Measurements from ENCODE around the gene SETD4. TPM values are rescaled to one million over a fixed set of nuclear protein-coding genes. Genes with fewer than 3 reads are reported as not detected.

Gene SETD4
- total RNA-seq, 4 donors from 2014 or later = 27.6 to 41.1 (median 31.1) TPM

- WGBS, 2 donors = 61 to 80% methylated on average over 5 of the region's 5 CpGs
- Histone ChIP-seq H3K27ac (no peak overlapping the region), H3K4me1 (no peaks in the 10 kb centered on the region), H3K9me3 (no peaks in the 10 kb centered on the region), H3K27me3 (no peaks in the 10 kb centered on the region), H3K4me3 (no peak overlapping the region), H3K36me3 (no peaks in the 10 kb centered on the region)
- no peak for TF ChIP-seq POLR2A (IDR thresholded peaks at IDR 0.05)
- TF ChIP-seq EP300 (IDR thresholded peaks at IDR 0.05) = no peak
- TF ChIP-seq CTCF (IDR thresholded peaks at IDR 0.05) = no peak
- no peak for DNase-seq (ENCODE audit: low spot score in 2 of 2)
Observed at GRCh38 chr21:36015045-36015444, 45.3 kb downstream of the SETD4 start.

- Histone ChIP-seq H3K9me3 (no peaks in the 10 kb centered on the region), H3K27ac (no peak overlapping the region), H3K4me1 (no peaks in the 10 kb centered on the region), H3K4me3 (no peak overlapping the region), H3K36me3 (no peaks in the 10 kb centered on the region), H3K27me3 (no peaks in the 10 kb centered on the region)
- 39 to 43% methylated on average over 2 of the region's 2 CpGs for WGBS, 2 donors
- DNase-seq (ENCODE audit: low spot score in 2 of 2) = no peak
- no peak for TF ChIP-seq EP300 (IDR thresholded peaks at IDR 0.05)
- TF ChIP-seq POLR2A (IDR thresholded peaks at IDR 0.05) = no peak
- TF ChIP-seq CTCF (IDR thresholded peaks at IDR 0.05) = no peak
Observed at GRCh38 chr21:36010801-36011200, 49.5 kb downstream of the SETD4 start.

GRCh38 chr21:36008505-36008904, 51.8 kb downstream of the SETD4 start:
- no peaks in the 10 kb centered on the region for H3K4me1 ChIP-seq
- H3K27ac ChIP-seq = no peak overlapping the region
- WGBS, 2 donors = 96 to 97% methylated on average over 2 of the region's 2 CpGs
- H3K36me3 ChIP-seq = no peaks in the 10 kb centered on the region
- TF ChIP-seq POLR2A (IDR thresholded peaks at IDR 0.05) = no peak
- no peak for TF ChIP-seq EP300 (IDR thresholded peaks at IDR 0.05)
- TF ChIP-seq CTCF (IDR thresholded peaks at IDR 0.05) = no peak
- no peak overlapping the region for H3K4me3 ChIP-seq
- H3K9me3 ChIP-seq = peaks cover 0 to under 1% (median 0%) of the 10 kb centered on the region in 4 donors
- no peaks in the 10 kb centered on the region for H3K27me3 ChIP-seq
- DNase-seq (ENCODE audit: low spot score in 2 of 2) = no peak

- H3K4me1 ChIP-seq = no peaks in the 10 kb centered on the region
- H3K9me3 ChIP-seq = peaks cover 0 to 2% (median 0%) of the 10 kb centered on the region in 4 donors
- 89 to 91% methylated on average over 5 of the region's 5 CpGs for WGBS, 2 donors
- no peaks in the 10 kb centered on the region for H3K36me3 ChIP-seq
- TF ChIP-seq POLR2A (IDR thresholded peaks at IDR 0.05) (no peak), EP300 (IDR thresholded peaks at IDR 0.05) (no peak)
- no peaks in the 10 kb centered on the region for H3K27me3 ChIP-seq
- no peak overlapping the region for H3K27ac ChIP-seq
- H3K4me3 ChIP-seq = no peak overlapping the region
- no peak for DNase-seq (ENCODE audit: low spot score in 2 of 2)
Observed at GRCh38 chr21:36005879-36006400, 54.4 kb downstream of the SETD4 start.

- DNase-seq (ENCODE audit: low spot score in 2 of 2) = no peak
- Histone ChIP-seq H3K36me3 (no peaks in the 10 kb centered on the region), H3K27ac (no peak overlapping the region), H3K27me3 (no peaks in the 10 kb centered on the region), H3K4me1 (no peaks in the 10 kb centered on the region), H3K4me3 (no peak overlapping the region), H3K9me3 (peaks cover 0 to 2% (median 0%) of the 10 kb centered on the region in 4 donors)
- WGBS, 2 donors = 65 to 79% methylated on average over 17 of the region's 17 CpGs
- TF ChIP-seq EP300 (IDR thresholded peaks at IDR 0.05) (no peak), CTCF (IDR thresholded peaks at IDR 0.05) (no peak), POLR2A (IDR thresholded peaks at IDR 0.05) (no peak)
Observed at GRCh38 chr21:36005018-36005417, 55.3 kb downstream of the SETD4 start.

GRCh38 chr21:36004441-36004840, 55.9 kb downstream of the SETD4 start:
- peaks cover 0 to 2% (median 0%) of the 10 kb centered on the region in 4 donors for H3K9me3 ChIP-seq
- H3K27me3 ChIP-seq = no peaks in the 10 kb centered on the region
- no peaks in the 10 kb centered on the region for H3K36me3 ChIP-seq
- H3K4me3 ChIP-seq = no peak overlapping the region
- no peak overlapping the region for H3K27ac ChIP-seq
- WGBS, 2 donors = 71 to 89% methylated on average over 5 of the region's 13 CpGs
- DNase-seq (ENCODE audit: low spot score in 2 of 2) = no peak
- no peak for TF ChIP-seq CTCF (IDR thresholded peaks at IDR 0.05)
- TF ChIP-seq EP300 (IDR thresholded peaks at IDR 0.05) = no peak
- no peaks in the 10 kb centered on the region for H3K4me1 ChIP-seq

All from tibial nerve (tissue), 4 donors.